Dermis microvascular lymphatic vessel endothelial cell (primary cell): ENCODE measurements around the gene HSPBAP1. TPM values are rescaled to one million over a fixed set of nuclear protein-coding genes. Genes with fewer than 3 reads are reported as not detected.

Experiments
- total RNA-seq: library from RNA; depleted of rRNA; stranded (reverse); fragments of >200 nt; gene quantifications from 2 replicates; pipeline ENCODE4 v1.2.1, GENCODE V29; 2014

Gene HSPBAP1
- total RNA-seq, 1 donor from 2014 or later = 7.2 TPM

Other genes starting within 250 kb of the HSPBAP1 start
- 12.4 and 13.6 TPM in 2 replicates for gene PARP9, start 229.5 kb downstream of the HSPBAP1 start, total RNA-seq
- 18.1 and 21.4 TPM in 2 replicates for gene DTX3L, start 229.5 kb downstream of the HSPBAP1 start, total RNA-seq
- 0.39 and 1.0 TPM in 2 replicates for gene PARP15, start 216.2 kb downstream of the HSPBAP1 start, total RNA-seq
- 64.2 and 64.8 TPM in 2 replicates for gene PARP14, start 113.0 kb downstream of the HSPBAP1 start, total RNA-seq
- 10.9 and 14.7 TPM in 2 replicates for gene SLC49A4, start 1.2 kb upstream of the HSPBAP1 start, total RNA-seq
- under 0.01 and 0.13 TPM in 2 replicates for gene SEMA5B, start 233.9 kb upstream of the HSPBAP1 start, total RNA-seq